Measurements from ENCODE around the gene BCL11B.

The BCL11B gene

GRCh38 chr14:99264691-99265450 is 7.1 kb downstream of the BCL11B start:
- TF ChIP-seq CTCF (IDR thresholded peaks at IDR 0.05) = no peak

GRCh38 chr14:99263564-99264330 is 8.2 kb downstream of the BCL11B start:
- TF ChIP-seq CTCF (IDR thresholded peaks at IDR 0.05) = no peak

- TF ChIP-seq CTCF (IDR thresholded peaks at IDR 0.05) = no peak
Measured at GRCh38 chr14:99262977-99263448, 9.0 kb downstream of the BCL11B start.

GRCh38 chr14:99261912-99262787 is 9.8 kb downstream of the BCL11B start:
- no peak for TF ChIP-seq CTCF (IDR thresholded peaks at IDR 0.05)

GRCh38 chr14:99260587-99261551 is 11.1 kb downstream of the BCL11B start:
- no peak for TF ChIP-seq CTCF (IDR thresholded peaks at IDR 0.05)

- TF ChIP-seq CTCF (IDR thresholded peaks at IDR 0.05) = no peak
Measured at GRCh38 chr14:99260116-99260515, 11.9 kb downstream of the BCL11B start.

All from LNCAP (cell line).